HG02642 (cell line): ENCODE measurements around the gene NT5M.
"Not testable (repeated sequence)": the region's sequence is repeated elsewhere in the genome, so short reads cannot be mapped to it uniquely, and the experiment has no call there.

ENCODE experiments used
- ATAC-seq: cut with Tn5 transposase; IDR thresholded peaks from one replicate; pipeline ENCODE4 v1.9.1; 2021; ENCODE audit warnings: mild to moderate bottlenecking; ENCODE audit not compliant: unreplicated experiment, poor library complexity

The NT5M gene

GRCh38 chr17:17366941-17367875 lies 64.0 kb downstream of the NT5M start:
- no peak for ATAC-seq

GRCh38 chr17:17367931-17368330 lies 64.8 kb downstream of the NT5M start:
- ATAC-seq: no peak

- no peak for ATAC-seq
These were observed 67.5 kb downstream of the NT5M start for GRCh38 chr17:17370711-17371110.

GRCh38 chr17:17372856-17373520 lies 69.8 kb downstream of the NT5M start:
- ATAC-seq: no peak

GRCh38 chr17:17375841-17376240 lies 72.7 kb downstream of the NT5M start:
- no peak for ATAC-seq

GRCh38 chr17:17376362-17376761 lies 73.2 kb downstream of the NT5M start:
- ATAC-seq: no peak

GRCh38 chr17:17377071-17377967 lies 74.1 kb downstream of the NT5M start:
- no peak for ATAC-seq

GRCh38 chr17:17379197-17379991 lies 76.2 kb downstream of the NT5M start:
- no peak for ATAC-seq

GRCh38 chr17:17380145-17380925 lies 77.2 kb downstream of the NT5M start:
- no peak for ATAC-seq

GRCh38 chr17:17381446-17382064 lies 78.4 kb downstream of the NT5M start:
- ATAC-seq: no peak

- no peak for ATAC-seq
These were observed 78.9 kb downstream of the NT5M start for GRCh38 chr17:17382065-17382459.

GRCh38 chr17:17382971-17383370 lies 79.8 kb downstream of the NT5M start:
- ATAC-seq: no peak

GRCh38 chr17:17383431-17384290 lies 80.5 kb downstream of the NT5M start:
- not testable (repeated sequence) for ATAC-seq

GRCh38 chr17:17384291-17384615 lies 81.1 kb downstream of the NT5M start:
- no peak for ATAC-seq

GRCh38 chr17:17384961-17385360 lies 81.8 kb downstream of the NT5M start:
- no peak for ATAC-seq

GRCh38 chr17:17385491-17385890 lies 82.3 kb downstream of the NT5M start:
- ATAC-seq: no peak

GRCh38 chr17:17386094-17386800 lies 83.1 kb downstream of the NT5M start:
- no peak for ATAC-seq
